AG08396 (cell line): ENCODE measurements around the gene SYNE2.
A peak's percentile ranks its signal among the peaks of the same experiment; 100 is the strongest.
"Not testable (repeated sequence)": the region's sequence is repeated elsewhere in the genome, so short reads cannot be mapped to it uniquely, and the experiment has no call there.

Experiments
- DNase-seq: peaks from one replicate; pipeline ENCODE4 v3.0.0; 2012; ENCODE audit warnings: low spot score, mixed read lengths

The SYNE2 gene

DNA sequence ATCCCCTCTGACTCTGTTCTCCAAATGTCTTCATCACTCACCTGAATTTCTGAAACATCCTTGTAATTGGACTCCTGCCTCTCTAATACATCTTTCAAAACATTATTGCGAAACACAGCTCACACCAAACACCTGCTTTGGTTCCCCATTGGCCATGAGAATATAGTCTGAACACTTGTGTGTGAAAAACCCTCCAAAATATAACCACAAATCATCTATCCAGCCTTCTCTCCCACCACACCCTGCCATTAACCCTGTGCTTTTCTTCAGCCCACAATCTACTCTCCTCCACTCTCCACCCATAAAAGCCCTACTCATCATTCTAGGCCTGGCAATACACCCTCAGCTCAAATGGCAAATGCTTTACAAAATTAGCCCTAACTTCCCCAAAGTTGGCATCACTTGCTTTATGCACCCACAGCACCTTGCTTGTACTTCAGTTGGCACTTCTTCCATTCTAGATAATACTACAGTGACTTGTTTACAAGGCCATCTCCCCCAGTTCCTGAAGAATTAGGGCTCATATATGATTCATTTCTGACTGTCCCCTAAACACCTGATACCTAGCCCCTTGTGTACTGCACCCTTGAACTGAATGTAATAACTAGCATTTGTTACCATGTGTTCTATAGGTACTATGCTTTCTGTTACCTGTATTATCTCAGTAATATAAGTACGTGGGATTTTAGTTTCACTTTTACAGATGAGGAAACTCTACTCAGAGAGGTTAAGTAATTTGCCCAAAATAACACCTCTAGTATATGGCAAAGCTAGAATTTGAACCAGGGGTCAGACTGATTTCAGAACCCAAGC, 17.3 kb downstream of the SYNE2 start:
- not testable (repeated sequence) for DNase-seq

DNA sequence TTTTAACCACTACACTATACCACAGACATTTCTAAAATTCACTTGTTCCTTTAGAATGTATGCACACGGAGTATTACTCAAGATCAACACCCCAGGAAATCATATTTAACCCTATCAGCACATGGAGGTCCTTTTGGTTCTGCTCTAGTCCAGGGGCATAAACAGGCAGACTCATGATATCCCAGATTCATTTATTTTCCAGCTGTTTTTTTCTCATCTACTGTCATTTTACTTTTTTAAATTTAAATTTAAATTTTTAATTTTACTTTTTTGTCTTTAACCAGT, 17.9 kb downstream of the SYNE2 start:
- not testable (repeated sequence) for DNase-seq

DNA sequence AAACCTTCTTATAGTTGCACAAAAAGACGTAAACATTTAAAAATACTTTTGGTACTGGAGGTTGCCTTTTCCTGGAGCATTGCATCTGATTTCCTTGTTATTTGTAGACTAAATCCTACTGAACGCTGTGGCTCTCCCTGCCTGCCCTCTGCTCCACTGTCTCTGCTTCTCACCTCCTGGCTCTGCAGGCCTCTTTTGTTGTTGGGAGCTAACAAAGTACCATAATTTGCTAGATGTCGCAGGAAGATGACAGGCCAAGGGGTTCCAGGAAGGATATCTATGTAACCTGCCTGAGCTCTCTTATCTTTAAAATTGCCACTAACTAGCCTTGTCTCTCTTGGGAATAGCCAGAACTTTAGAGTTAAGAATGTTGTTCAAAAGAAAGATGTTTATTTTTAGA, 21.4 kb downstream of the SYNE2 start:
- DNase-seq, result no peak

DNA sequence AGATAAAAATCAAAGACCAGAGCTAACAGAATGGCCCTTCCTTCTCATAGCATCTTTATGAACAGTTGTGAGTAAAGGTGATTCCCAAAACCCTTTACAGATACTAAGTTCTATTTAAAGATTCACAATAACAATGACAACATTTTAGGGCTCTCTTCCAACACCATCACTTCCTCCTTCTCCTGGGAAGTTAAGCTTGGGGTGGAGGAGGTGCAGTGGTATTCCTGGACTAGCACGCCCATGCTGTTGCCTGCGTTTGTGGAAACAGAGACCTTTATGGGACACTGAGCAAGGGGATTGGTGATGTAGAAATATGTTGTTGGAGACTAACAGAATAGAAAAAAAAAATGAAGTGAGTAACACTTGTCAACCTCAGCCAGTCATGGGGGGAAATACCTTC, 22.5 kb downstream of the SYNE2 start:
- no peak for DNase-seq

DNA sequence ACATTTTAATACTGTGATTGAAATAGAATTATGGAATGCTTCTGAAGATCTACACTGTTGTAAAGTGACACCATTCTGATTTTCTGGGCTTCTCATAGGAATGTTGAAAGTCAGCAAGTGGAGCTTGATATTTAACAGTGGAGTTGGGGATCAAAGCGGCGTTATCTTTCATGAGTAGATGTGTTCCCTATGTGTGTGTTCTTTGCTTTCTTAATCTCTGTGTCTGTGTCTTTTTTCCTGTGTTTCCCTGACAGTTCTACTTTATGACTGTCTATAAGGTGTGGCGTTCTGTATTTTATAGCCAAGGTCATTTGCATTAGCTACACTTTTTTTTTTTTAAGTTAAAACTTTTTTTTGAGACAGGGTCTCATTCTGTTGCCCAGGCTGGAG, 24.7 kb downstream of the SYNE2 start:
- no peak for DNase-seq

DNA sequence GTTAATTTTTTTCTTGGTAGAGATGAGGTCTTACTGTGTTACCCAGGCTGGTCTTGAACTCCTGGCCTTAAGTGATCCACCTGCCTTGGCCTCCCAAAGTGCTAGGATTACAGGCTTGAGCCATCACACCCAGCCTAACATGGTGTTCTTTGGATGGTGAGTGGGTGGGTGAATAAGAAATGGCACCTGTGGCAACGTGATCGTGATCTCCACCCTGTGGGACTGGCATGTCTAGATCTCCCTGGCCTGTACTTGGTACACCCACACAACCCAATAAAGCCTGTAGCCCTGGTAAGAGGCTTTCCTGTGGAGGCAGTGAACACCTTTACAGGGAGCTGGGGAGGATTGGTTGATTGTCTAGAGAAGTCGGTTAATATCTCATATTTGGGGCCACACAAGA, 25.2 kb downstream of the SYNE2 start:
- DNase-seq, result no peak

DNA sequence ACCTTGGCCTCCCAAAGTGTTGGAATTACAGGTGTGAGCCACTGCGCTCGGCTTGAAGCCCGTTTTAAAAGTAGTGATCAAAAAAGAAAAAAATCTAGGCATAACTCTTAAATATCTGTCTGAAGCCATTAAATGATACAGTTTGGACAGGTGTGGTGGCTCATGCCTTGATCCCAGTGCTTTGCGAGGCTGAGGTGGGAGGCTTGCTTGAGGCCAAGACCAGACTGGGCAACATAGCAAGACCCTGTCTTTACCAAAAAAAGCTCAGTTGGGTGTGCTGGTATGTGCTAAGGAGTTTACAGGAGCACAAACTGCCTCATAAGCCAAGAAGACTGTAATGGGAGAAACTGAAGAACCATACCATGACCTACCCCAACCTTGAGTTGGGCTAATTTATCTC, 26.0 kb downstream of the SYNE2 start:
- DNase-seq, result no peak

DNA sequence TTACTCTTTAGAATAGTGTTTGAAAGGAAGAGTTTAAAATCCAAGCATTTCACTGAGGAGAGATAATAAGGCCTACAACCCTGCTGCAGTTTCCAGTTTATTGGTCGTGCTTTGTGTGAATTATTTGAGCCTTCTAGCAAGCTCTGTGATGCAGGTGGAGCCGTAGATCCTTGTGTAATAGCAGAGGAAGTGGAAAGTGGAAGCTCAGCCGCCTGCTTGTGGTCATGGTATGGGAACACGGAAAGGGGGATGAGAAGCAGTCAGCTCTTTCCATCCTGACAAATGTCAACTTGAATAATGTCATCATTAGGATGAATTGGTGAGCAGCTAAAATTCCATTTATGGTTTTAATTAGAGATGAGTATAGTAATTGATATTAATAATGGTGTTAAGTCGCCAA, 29.1 kb downstream of the SYNE2 start:
- no peak for DNase-seq

DNA sequence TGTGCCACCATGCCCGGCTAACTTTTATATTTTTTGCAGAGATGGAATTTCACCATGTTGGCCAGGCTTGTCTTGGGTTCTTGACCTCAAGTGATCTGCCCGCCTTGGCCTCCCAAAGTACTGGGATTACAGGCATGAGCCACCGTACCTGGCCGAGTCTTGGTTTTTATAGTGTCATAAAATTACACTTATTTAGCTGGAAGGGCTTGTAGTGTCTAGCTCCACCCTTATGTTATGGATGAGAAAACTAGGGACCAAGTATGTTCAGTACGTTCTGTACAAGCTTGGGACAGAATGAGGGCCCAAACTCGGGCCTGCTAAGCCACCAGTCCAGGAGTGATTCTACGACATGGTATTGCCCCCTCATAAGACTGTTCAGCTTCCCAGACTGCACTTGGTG, 35.1 kb downstream of the SYNE2 start:
- DNase-seq, result no peak

DNA sequence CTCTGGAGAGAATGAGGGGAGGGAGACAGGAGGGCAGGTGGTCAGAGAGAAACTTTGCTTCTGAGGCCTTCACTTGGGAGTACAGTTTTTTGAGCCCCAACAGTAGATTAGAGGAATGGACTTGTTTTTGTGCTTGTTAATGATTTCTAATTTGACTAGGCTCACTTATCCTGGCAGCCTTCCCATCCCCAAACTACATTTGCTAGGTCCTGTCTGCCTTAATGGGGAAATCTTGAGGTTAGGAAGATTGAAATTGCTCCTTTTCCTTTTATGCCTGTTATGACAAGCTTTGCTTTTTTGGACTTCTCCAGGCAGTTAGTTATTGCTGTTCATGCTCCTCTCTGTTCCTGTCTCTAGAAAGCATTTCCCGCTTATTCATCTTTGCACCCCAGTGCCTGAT, 37.7 kb downstream of the SYNE2 start:
- DNase-seq, result no peak

DNA sequence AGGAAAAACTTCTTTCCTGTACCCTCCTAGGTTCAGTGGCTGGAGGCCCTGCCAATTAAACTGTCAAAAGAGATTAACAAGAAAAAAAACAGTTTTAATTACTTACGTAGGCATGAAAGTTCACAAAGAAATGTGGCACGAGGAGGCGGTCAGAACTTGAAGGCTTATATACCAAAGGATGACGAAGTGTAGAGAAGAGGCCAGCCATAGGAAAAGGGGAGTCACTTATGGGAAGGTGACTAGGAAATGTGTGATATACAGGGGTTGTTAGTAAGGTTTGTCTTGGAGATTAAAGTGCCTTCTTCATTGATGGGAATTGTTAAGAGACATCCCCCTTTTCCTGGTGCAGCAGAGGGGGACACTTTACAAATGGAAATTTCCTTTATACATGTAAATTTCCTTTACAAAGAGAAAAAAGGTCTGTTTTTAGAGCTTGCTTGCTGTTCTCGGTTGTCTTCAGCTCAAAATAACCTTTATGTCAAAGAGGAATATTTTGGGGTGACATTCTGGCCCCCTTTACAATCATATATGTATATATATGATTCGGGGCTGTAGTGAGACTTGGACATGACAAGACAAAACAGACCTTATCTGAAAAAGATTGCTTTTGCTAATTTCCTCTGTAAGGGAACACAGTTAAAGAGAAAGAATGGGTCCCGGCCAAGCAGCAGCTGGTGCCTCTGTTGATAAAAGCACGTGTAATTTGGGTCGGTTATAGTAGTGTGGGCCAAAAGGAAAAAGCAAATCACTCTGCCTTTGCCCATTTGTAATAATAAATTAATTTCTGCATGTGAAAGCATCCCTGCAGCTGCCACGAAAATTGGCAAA, 38.6 kb downstream of the SYNE2 start:
- DNase-seq, result no peak

DNA sequence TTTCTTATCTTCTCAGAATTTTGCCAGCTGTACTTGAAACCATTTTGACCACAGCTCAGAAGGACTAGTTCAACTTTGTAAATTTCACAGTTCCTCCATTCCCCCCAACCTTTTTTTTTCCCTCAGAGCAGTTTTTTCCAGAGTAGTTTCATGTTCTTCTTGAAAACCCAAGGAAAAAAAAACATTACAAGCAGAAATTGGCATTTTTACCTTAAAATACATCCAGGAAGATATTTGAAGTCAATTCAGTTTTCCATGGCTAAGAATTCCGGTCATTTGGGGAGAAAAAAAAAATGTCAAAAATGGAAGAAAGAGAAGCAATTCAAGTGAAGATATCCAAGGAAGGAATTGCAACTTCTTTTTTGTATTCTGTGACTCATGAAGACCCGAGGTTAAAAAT, 39.5 kb downstream of the SYNE2 start:
- no peak for DNase-seq

DNA sequence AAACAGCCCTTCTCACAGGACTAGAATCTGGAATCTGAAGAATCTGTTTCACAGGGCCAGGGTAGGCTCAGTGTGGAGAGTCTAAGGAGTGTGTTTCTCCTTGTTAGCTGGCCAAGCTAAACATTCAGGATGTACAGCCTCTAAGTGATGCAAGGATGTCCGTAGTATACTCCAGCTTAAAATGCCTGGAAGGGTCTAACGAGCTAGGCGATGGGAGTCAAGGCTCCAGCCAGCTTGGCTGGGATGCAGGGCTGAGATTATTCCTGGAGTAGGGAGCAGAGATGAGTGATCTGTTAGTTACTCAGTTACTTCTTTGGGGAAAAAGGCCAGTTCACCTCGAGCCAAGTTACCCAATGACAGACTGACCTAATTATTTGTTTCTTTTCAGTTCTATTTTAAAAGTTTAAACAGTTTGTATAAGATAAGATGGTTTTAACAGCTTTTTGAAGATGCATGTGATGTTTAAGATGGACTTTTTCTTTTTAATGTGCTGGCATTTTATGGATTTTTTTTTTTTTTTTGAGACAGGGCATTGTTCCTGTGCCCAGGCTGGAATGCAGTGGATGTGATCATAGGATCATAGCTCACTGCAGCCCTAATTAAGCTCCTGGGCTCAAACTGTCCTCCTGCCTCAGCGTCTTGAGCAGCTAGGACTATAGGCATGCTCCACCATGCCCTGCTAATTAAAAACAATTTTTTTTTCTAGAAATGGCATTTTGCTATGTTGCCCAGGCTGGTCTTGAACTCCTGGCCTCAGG, 41.1 kb downstream of the SYNE2 start:
- DNase-seq, result peak; percentile 39

DNA sequence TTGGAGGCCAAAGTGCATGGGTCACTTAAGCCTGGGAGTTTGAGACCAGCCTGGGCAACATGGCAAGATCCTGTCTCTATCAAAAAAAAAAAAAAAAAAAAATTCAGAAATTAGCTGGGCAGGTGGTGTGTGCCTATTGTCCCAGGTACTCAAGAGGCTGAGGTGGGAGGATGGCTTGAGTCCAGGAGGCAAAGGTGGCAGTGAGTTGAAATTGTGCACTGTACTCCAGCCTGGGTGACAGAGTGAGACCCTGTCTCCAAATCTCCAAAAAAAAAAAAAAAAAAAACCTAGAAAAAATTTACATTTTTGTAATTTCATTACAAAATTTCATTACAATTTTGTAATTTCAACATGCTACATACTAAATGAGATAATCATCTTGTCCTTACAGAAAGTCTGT, 42.7 kb downstream of the SYNE2 start:
- no peak for DNase-seq

DNA sequence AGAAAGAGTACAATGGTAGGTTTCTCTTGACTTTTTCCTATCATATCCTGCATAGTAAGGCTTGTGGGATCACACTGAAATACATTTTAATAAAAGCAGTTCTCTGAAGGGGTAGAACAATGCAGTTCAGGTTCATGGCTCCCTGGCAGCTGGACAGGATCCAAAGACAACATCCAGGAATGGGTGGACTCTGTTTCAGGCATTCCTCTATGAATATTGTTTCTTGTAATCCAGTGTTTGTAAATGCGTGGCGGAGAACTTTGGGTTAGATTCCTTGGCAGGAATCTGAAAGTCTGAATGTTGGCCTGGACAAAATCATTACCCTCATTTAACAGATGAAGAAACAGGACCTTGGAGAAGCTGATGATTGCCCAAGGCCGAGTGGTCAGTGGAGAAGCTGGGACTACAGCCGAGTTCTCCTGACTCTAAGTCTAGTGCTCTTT, 43.5 kb downstream of the SYNE2 start:
- DNase-seq, result peak; percentile 30

DNA sequence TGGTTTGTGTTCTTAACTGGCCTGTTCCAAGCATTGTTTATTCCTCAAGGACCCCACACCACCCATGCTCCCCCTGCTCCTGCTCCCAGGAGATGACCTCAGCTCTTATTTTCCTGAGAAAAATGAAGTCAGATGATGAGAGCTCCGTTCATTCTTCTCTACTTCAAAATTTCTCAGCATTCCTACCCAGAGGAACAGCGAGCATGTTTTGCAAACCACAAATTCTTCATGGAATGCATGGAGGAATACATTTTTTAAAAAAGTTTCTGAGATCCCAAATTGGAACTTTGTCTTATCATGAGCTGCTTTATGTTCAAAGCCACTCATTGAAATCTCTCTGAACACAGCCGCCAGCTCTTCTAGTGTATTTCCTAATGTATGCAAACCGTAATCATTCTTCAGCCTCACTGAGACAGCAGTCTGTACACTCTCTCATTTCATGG, 44.9 kb downstream of the SYNE2 start:
- DNase-seq, result no peak

DNA sequence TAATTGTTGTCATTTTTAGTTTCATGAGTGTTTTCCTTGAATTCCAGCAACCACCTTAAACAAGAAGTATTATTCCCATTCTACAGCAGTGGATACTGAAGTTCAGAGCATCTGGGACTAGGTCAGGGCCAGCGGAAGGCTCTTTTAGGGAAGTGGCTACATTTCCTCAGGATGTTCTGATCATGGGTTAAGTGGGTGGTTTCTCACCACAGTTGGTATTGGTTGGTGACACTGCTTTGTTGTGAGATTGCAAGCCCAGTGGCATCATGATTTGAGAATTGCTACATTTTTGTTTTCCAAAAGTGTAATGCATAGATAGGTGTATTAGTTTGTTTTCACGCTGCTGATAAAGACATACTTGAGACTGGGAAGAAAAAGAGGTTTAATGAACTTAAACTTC, 47.1 kb downstream of the SYNE2 start:
- no peak for DNase-seq

DNA sequence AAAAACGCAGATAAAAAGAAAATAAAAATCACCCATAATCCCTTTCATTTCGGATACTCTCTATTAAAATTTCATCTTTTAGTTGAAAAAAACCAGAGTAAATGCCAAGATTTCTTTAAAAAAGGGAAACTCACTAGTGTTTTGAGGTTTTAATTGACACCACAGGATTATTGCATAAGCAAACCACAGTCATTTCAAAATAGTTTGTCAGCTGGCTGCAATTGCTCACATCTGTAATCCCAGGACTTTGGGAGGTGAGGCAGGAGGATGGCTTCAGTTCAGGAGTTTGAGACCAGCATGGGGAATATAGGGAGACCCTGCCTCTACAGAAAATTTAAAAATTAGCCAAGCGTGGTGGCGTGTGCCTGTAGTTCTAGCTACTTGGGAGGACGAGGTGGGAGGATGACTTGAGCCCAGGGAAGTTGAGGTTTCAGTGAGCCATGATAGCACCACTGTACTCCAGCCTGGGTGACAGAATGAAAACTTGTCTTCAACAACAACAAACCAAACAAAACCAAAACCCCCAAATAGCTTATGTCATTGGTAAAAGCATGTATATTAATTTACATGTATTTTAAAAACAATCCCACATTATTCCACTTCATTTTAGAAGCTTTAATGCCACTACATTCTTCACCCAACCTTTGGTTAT, 48.8 kb downstream of the SYNE2 start:
- no peak for DNase-seq

DNA sequence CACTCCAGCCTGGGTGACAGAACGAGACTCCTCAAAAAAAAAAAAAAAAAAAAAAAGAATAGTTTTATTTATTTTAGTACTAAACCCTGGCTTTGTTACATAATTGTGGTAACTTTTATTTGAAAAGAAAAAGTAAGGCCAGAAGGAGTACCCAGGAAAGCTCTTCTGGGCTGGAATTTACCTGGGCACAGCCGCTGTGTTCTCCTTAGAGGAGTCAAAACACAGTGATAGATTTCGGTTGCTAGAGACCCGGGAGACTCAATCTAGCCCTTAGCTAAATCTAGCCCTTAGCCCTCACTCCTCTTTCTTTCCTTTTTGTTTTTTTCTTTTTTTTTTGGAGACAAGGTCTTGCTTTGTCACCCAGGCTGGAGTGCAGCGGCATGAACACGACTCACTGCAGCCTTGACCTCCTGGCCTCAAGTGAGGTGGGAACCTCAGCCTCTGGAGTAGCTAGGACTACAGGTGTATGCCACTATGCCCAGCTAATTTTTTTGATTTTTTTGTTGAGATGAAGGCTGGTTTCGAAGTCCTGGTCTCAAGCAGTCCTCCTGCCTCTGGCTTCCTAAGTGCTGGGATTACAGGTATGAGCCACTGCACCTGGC, 49.7 kb downstream of the SYNE2 start:
- DNase-seq, result no peak

DNA sequence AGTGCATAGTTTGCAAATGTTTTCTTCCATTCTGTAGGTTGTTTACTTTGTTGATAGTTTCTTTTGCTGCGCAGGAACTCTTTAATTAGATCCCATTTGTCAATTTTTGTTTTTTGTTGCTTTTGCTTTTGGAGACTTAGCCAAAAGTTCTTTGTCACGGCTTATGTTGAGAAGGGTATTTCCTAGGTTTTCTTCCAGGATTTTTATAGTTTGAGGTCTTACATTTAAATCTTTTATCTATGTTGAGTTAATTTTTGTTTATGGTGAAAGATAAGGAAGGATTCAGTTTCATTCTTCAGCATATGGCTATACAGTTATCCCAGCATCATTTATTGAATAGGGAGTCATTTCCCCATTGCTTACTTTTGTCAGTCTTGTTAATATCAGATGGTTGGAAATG, 51.9 kb downstream of the SYNE2 start:
- no peak for DNase-seq

DNA sequence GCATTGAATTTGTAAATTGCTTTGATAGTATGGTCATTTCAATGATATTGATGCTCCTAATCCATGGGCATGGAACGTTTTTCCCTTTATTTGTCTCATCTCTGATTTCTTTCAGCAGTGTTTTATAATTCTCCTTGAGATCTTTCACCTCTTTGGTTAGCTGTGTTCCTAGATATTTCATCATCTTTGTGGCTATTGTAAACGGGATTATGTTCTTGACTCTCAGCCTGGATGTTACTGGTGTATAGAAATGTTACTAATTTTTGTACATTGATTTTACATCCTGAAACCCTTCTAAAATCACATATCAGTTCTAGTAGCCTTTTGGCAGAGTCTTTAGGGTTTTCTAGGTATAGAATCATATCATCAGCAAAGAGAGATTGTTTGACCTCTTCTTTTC, 52.6 kb downstream of the SYNE2 start:
- no peak for DNase-seq

DNA sequence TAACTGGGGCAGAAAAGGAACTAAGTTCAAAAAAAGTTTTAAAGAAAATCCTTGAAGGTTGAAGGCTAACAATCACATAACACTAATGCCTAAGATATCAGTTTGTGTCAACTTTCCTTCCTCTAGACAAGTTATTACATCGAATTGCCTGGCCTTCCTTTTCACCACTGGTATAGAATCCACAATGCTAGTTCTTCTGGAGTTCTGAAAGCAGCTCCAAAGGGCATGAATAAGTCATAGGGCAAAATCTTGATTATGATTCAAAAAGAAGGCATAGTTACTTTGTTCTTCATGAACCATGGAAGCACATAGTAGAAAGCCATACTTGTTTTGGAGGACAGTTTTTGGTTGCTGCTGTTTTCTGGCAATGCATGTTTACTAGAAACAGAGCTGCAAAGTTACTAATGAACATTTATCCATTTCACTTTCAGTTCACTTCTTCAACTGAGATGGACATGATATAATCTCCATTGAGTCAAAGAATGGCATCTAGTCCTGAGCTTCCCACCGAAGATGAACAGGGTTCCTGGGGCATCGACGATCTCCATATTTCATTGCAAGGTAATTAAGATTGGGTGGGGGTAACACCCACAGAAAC, 56.0 kb downstream of the SYNE2 start:
- DNase-seq, result no peak
